GM23338 (cell line): ENCODE results near the gene RAB15. TPM values are rescaled to one million over a fixed set of nuclear protein-coding genes. Genes with fewer than 3 reads are reported as not detected.

Experiments used
- ATAC-seq: fragments of 200-7000 bp; cut with Tn5 transposase; 3 replicates; pipeline ENCODE4 v1.9.1; 2020
- DNase-seq: peaks from one replicate; pipeline ENCODE4 v3.0.0-alpha.2; 2015; ENCODE audit warnings: low spot score
- H2AFZ ChIP-seq: fragments of 200-600 bp; sonication (generic); 2 replicates; pipeline ENCODE4 v1.8.0; 2016; ENCODE audit warnings: antibody characterized with exemption, mild to moderate bottlenecking, moderate library complexity
- H3F3A ChIP-seq: fragments of 200-600 bp; sonication (generic); replicated peaks from 2 replicates; pipeline ENCODE4 v1.8.0; 2017; ENCODE audit warnings: antibody characterized with exemption, mixed run types, low read depth
- H3K27ac ChIP-seq: fragments of 200-600 bp; sonication (generic); 2 replicates; pipeline ENCODE4 v1.6.1; 2016; ENCODE audit warnings: low read depth
- H3K27me3 ChIP-seq: fragments of 200-600 bp; sonication (generic); 2 replicates; pipeline ENCODE4 v1.8.0; 2016; ENCODE audit warnings: mild to moderate bottlenecking, mixed run types, moderate library complexity; ENCODE audit not compliant: insufficient read depth
- H3K36me3 ChIP-seq: fragments of 200-600 bp; sonication (generic); 2 replicates; pipeline ENCODE4 v1.8.0; 2016; ENCODE audit warnings: mild to moderate bottlenecking; ENCODE audit not compliant: insufficient read depth
- H3K4me1 ChIP-seq: fragments of 200-600 bp; sonication (generic); 2 replicates; pipeline ENCODE4 v1.8.0; 2016; ENCODE audit warnings: mild to moderate bottlenecking, moderate library complexity; ENCODE audit not compliant: insufficient read depth
- H3K4me2 ChIP-seq: fragments of 200-600 bp; sonication (generic); 2 replicates; pipeline ENCODE4 v1.7.1; 2017; ENCODE audit warnings: mixed run types
- H3K4me3 ChIP-seq: fragments of 200-600 bp; sonication (generic); 2 replicates; pipeline ENCODE4 v1.6.1; 2016; ENCODE audit warnings: mixed run types
- H3K79me2 ChIP-seq: fragments of 200-600 bp; sonication (generic); replicated peaks from 2 replicates; pipeline ENCODE4 v1.8.0; 2017; ENCODE audit warnings: mild to moderate bottlenecking; ENCODE audit not compliant: insufficient read depth
- H3K9me2 ChIP-seq: fragments of 200-600 bp; sonication (generic); 2 replicates; pipeline ENCODE4 v1.8.0; 2017; ENCODE audit not compliant: insufficient read depth
- H4K20me1 ChIP-seq: fragments of 200-600 bp; sonication (generic); replicated peaks from 2 replicates; pipeline ENCODE4 v1.8.0; 2017; ENCODE audit warnings: mild to moderate bottlenecking; ENCODE audit not compliant: insufficient read depth
- H3K27ac Mint-ChIP-seq: 2 replicates; pipeline ENCODE4 v1.8.0; 2020; ENCODE audit warnings: inconsistent platforms, mild to moderate bottlenecking, moderate library complexity, mixed read lengths
- H3K27me3 Mint-ChIP-seq: 3 replicates; pipeline ENCODE4 v1.8.0; 2022; ENCODE audit warnings: low read depth, mild to moderate bottlenecking, moderate library complexity, mixed read lengths, inconsistent platforms; ENCODE audit not compliant: insufficient read depth, poor library complexity
- H3K36me3 Mint-ChIP-seq: 3 replicates; pipeline ENCODE4 v1.8.0; 2021; ENCODE audit warnings: low read depth, mild to moderate bottlenecking, inconsistent platforms, moderate library complexity, mixed read lengths
- H3K4me1 Mint-ChIP-seq: 3 replicates; pipeline ENCODE4 v1.8.0; 2020; ENCODE audit warnings: mild to moderate bottlenecking, inconsistent platforms, mixed read lengths
- H3K4me3 Mint-ChIP-seq: 3 replicates; pipeline ENCODE4 v1.8.0; 2021; ENCODE audit warnings: moderate library complexity, mild to moderate bottlenecking, inconsistent platforms, mixed read lengths
- H3K9me3 Mint-ChIP-seq: 3 replicates; pipeline ENCODE4 v1.8.0; 2020; ENCODE audit warnings: moderate library complexity, mild to moderate bottlenecking, inconsistent platforms, mixed read lengths
- CREB1 ChIP-seq: fragments of 250-450 bp; sonication (Bioruptor Pico); IDR thresholded peaks from 2 replicates; pipeline ENCODE4 v1.5.0; 2020; ENCODE audit warnings: low read depth, mild to moderate bottlenecking, moderate library complexity
- EZH2 ChIP-seq: fragments of 200-600 bp; sonication (generic); IDR thresholded peaks from one replicate; pipeline ENCODE4 v1.8.0; 2017; ENCODE audit warnings: antibody characterized with exemption, mild to moderate bottlenecking, low read depth; ENCODE audit not compliant: unreplicated experiment
- JUNB ChIP-seq: IDR thresholded peaks from one replicate; pipeline ENCODE4 v1.6.1; 2016; ENCODE audit warnings: antibody characterized with exemption; ENCODE audit not compliant: unreplicated experiment
- NANOG ChIP-seq: IDR thresholded peaks from 2 replicates; pipeline ENCODE4 v1.6.1; 2016; ENCODE audit warnings: antibody characterized with exemption, borderline replicate concordance
- POLR2AphosphoS5 ChIP-seq: IDR thresholded peaks from 2 replicates; pipeline ENCODE4 v1.6.1; 2016; ENCODE audit warnings: antibody characterized with exemption, low read depth
- REST ChIP-seq: IDR thresholded peaks from one replicate; pipeline ENCODE4 v1.6.1; 2018; ENCODE audit warnings: antibody characterized with exemption; ENCODE audit not compliant: unreplicated experiment
- ZNF114 ChIP-seq: fragments of 250-450 bp; sonication (Bioruptor Pico); IDR thresholded peaks from 2 replicates; pipeline ENCODE4 v1.5.0; 2020; ENCODE audit warnings: mild to moderate bottlenecking, moderate library complexity
- ZNF462 ChIP-seq: fragments of 250-450 bp; sonication (Bioruptor Pico); IDR thresholded peaks from 2 replicates; pipeline ENCODE4 v1.5.0; 2020; ENCODE audit warnings: mild to moderate bottlenecking, moderate library complexity
- polyA plus RNA-seq: library from polyadenylated mRNA; unstranded; fragments of >200 nt; fragmentation: Nextera tagmentation; extraction: Ambion mirVana; gene quantifications from 2 replicates; pipeline ENCODE4 v1.2.1, GENCODE V29; 2016
- total RNA-seq: library from RNA; depleted of rRNA; stranded (reverse); fragments of >200 nt; shearing (Covaris generic); gene quantifications from 2 replicates; pipeline ENCODE4 v1.2.3, GENCODE V29; 2014
- TF ChIP-seq, protein P1 (sequence below): IDR thresholded peaks from 2 replicates; pipeline ENCODE4 v1.6.1; 2016; ENCODE audit warnings: antibody characterized with exemption

Gene RAB15
- total and polyA plus RNA-seq, 2 experiments from 2014 or later = 17.4 to 43.3 TPM

DNA sequence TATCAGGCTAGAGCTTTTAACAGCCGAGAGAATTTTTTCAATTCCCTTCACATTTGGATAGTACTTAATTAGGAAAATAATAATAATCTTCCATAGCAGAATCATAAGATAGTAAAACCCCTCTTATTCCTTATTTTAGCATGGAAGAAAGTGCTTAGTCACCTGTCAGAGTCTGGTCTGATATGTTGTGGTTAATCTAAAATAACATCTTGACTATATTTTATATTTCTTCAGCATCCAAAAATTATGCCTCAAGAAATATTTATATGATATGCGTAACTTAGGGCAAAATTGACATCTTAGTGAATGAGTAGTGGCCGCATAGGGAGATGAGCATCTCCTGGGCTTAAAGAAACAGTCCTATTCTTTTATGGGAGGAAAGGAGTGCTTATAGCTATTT lies 45.1 kb downstream of the RAB15 start:
- Histone ChIP-seq H3K36me3 (peaks cover 27% of the 10 kb centered on the region), H3K9me2 (no peaks in the 10 kb centered on the region), H3K4me3 (no peak overlapping the region), H3K27me3 (no peaks in the 10 kb centered on the region), H2AFZ (no peak overlapping the region), H3K27ac (no peak overlapping the region), H4K20me1 (0 out of 2 replicates have a peak, but pooled peaks cover 3% of the 10 kb centered on the region), H3F3A (peaks cover 3% of the 10 kb centered on the region; the same call in 1 of the 2 replicates), H3K79me2 (no peaks in the 10 kb centered on the region), H3K4me2 (no peak overlapping the region), H3K4me1 (no peaks in the 10 kb centered on the region)
- H3K27ac Mint-ChIP-seq = no peak overlapping the region
- no peaks in the 10 kb centered on the region for H3K9me3 Mint-ChIP-seq
- H3K4me1 Mint-ChIP-seq = no peaks in the 10 kb centered on the region
- no peak for ATAC-seq
- no peak overlapping the region for H3K4me3 Mint-ChIP-seq
- DNase-seq = no peak
- TF ChIP-seq ZNF462 (CRISPR knock-in tag) = no peak
- H3K36me3 Mint-ChIP-seq = peaks cover 18% of the 10 kb centered on the region
- no peaks in the 10 kb centered on the region for H3K27me3 Mint-ChIP-seq

- H3K4me1 ChIP-seq = no peaks in the 10 kb centered on the region
- H3K27ac ChIP-seq = no peak overlapping the region
- no peak for ATAC-seq
- no peaks in the 10 kb centered on the region for H3K79me2 ChIP-seq
- H2AFZ ChIP-seq = no peak overlapping the region
- Mint-ChIP-seq H3K4me1 (no peaks in the 10 kb centered on the region), H3K27me3 (no peaks in the 10 kb centered on the region), H3K4me3 (no peak overlapping the region), H3K36me3 (peaks cover 22% of the 10 kb centered on the region), H3K9me3 (no peaks in the 10 kb centered on the region), H3K27ac (no peak overlapping the region)
- H3F3A ChIP-seq = peaks cover 3% of the 10 kb centered on the region; the same call in 1 of the 2 replicates
- no peaks in the 10 kb centered on the region for H3K27me3 ChIP-seq
- 0 out of 2 replicates have a peak, but pooled peaks cover 3% of the 10 kb centered on the region for H4K20me1 ChIP-seq
- no peak overlapping the region for H3K4me2 ChIP-seq
- no peak overlapping the region for H3K4me3 ChIP-seq
- no peaks in the 10 kb centered on the region for H3K9me2 ChIP-seq
- DNase-seq = no peak
- peaks cover 27% of the 10 kb centered on the region for H3K36me3 ChIP-seq
- no peak for TF ChIP-seq NANOG
- no peak for TF ChIP-seq JUNB
- no peak for TF ChIP-seq CREB1
- TF ChIP-seq, protein P1, sequence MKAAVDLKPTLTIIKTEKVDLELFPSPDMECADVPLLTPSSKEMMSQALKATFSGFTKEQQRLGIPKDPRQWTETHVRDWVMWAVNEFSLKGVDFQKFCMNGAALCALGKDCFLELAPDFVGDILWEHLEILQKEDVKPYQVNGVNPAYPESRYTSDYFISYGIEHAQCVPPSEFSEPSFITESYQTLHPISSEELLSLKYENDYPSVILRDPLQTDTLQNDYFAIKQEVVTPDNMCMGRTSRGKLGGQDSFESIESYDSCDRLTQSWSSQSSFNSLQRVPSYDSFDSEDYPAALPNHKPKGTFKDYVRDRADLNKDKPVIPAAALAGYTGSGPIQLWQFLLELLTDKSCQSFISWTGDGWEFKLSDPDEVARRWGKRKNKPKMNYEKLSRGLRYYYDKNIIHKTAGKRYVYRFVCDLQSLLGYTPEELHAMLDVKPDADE = no peak
- no peak for TF ChIP-seq ZNF114
- TF ChIP-seq POLR2AphosphoS5 = no peak
- TF ChIP-seq EZH2 = no peak
- no peak for TF ChIP-seq REST
These were observed 45.6 kb downstream of the RAB15 start for GRCh38 chr14:64926398-64926995.
